GM12878 (cell line): ENCODE data around the gene NUP93. TPM values are rescaled to one million over a fixed set of nuclear protein-coding genes. Genes with fewer than 3 reads are reported as not detected.
"Not testable (repeated sequence)": the region's sequence is repeated elsewhere in the genome, so short reads cannot be mapped to it uniquely, and the experiment has no call there.

Experiments
- ATAC-seq: fragments of 200-7000 bp; cut with Tn5 transposase; 3 replicates; pipeline ENCODE4 v1.9.1; 2020; ENCODE audit warnings: mild to moderate bottlenecking, moderate library complexity
- BruUV-seq: library from RNA; stranded (reverse); fragments of 400-500 nt; replicated peaks from 2 replicates; lab custom pipeline; 2021; lab: Mats Ljungman, UMichigan
- CTCF ChIA-PET: fragments of 300-600 bp; sonication (Branson Sonifier 250); formaldehyde crosslinking; extraction: SDS; loops from one replicate; lab custom pipeline; 2021; ENCODE audit warnings: inconsistent platforms; lab: Yijun Ruan, JAX
- POLR2A ChIA-PET: fragments of 350-600 bp; formaldehyde crosslinking; extraction: SDS; loops from one replicate; lab custom pipeline; 2021; ENCODE audit warnings: inconsistent platforms; lab: Charles Lee
- RAD21 ChIA-PET: fragments of 300-600 bp; sonication (Branson Sonifier 250); formaldehyde crosslinking; loops from one replicate; lab custom pipeline; 2023; ENCODE audit warnings: antibody characterized with exemption; ENCODE audit not compliant: unreplicated experiment; lab: Charles Lee
- SMC1A ChIA-PET: fragments of 300-600 bp; sonication (Branson Sonifier 250); formaldehyde crosslinking; loops from one replicate; lab custom pipeline; 2023; ENCODE audit not compliant: unreplicated experiment, uncharacterized antibody; lab: Charles Lee
- DNase-seq: peaks from one replicate; pipeline ENCODE4 v3.0.0-alpha.2; 2011; ENCODE audit warnings: low read depth, low spot score
- FAIRE-seq: peaks from 3 replicates; lab custom pipeline; 2011; peaks lifted over from hg19 to GRCh38; lab: Jason Lieb, UNC
- H2AFZ ChIP-seq: 2 replicates; pipeline ENCODE4 v1.6.0; 2011; ENCODE audit warnings: low read depth, low read length, control low read depth; ENCODE audit not compliant: control insufficient read depth
- H3K27ac ChIP-seq: 2 replicates; pipeline ENCODE4 v1.5.1; 2011; ENCODE audit warnings: control low read depth; ENCODE audit not compliant: control insufficient read depth, insufficient read depth
- H3K27me3 ChIP-seq, 2 experiments: replicated peaks in 1 of 2; 2 replicates each; pipeline versions ENCODE4 v1.6.0 to v1.6.1; 2011; ENCODE audit warnings: low read length in 1 of 2; ENCODE audit not compliant: control insufficient read depth in 2 of 2, insufficient read depth in 2 of 2
- H3K36me3 ChIP-seq, 2 experiments: 2 replicates each; pipeline ENCODE4 v1.5.1; 2011; ENCODE audit warnings: low read length in 1 of 2; ENCODE audit not compliant: control insufficient read depth in 2 of 2, insufficient read depth in 2 of 2
- H3K4me1 ChIP-seq: 2 replicates; pipeline ENCODE4 v1.6.1; 2011; ENCODE audit warnings: mild to moderate bottlenecking, low read length, moderate library complexity, mixed read lengths; ENCODE audit not compliant: control insufficient read depth, insufficient read depth
- H3K4me2 ChIP-seq: 2 replicates; pipeline ENCODE4 v1.6.0; 2011; ENCODE audit warnings: control low read depth; ENCODE audit not compliant: control insufficient read depth, insufficient read depth
- H3K4me3 ChIP-seq: fragments of 200-600 bp; sonication (generic); 2 replicates; pipeline ENCODE4 v1.5.1; 2016
- H3K79me2 ChIP-seq: 2 replicates; pipeline ENCODE4 v1.6.0; 2011; ENCODE audit warnings: low read length; ENCODE audit not compliant: control insufficient read depth, insufficient read depth
- H3K9ac ChIP-seq: 2 replicates; pipeline ENCODE4 v1.8.0; 2011; ENCODE audit warnings: low read length, control low read depth, mixed read lengths; ENCODE audit not compliant: control insufficient read depth, insufficient read depth
- H3K9me3 ChIP-seq: replicated peaks from 3 replicates; pipeline ENCODE4 v1.5.1; 2011; ENCODE audit warnings: mild to moderate bottlenecking, low read length; ENCODE audit not compliant: control insufficient read depth, insufficient read depth
- H4K20me1 ChIP-seq: 2 replicates; pipeline ENCODE4 v1.6.0; 2011; ENCODE audit not compliant: control insufficient read depth, insufficient read depth
- BACH1 ChIP-seq: fragments of 450-650 bp; IDR thresholded peaks from 2 replicates; pipeline ENCODE4 v1.6.1; 2017; ENCODE audit warnings: mild to moderate bottlenecking, borderline replicate concordance
- DPF2 ChIP-seq: fragments of 450-650 bp; IDR thresholded peaks from 2 replicates; pipeline ENCODE4 v1.6.1; 2017; ENCODE audit warnings: mild to moderate bottlenecking
- FOS ChIP-seq: IDR thresholded peaks from 3 replicates; pipeline ENCODE4 v1.6.1; 2011; ENCODE audit warnings: borderline replicate concordance; ENCODE audit not compliant: insufficient read length; ENCODE audit errors: extremely low read depth
- FOXK2 ChIP-seq: fragments of 450-650 bp; IDR thresholded peaks from 2 replicates; pipeline ENCODE4 v1.6.1; 2017; ENCODE audit warnings: mild to moderate bottlenecking, moderate library complexity
- MYB ChIP-seq: fragments of 150-350 bp; IDR thresholded peaks from 2 replicates; pipeline ENCODE4 v1.6.1; 2014; ENCODE audit warnings: mild to moderate bottlenecking, low read depth, low read length, borderline replicate concordance
- NFYA ChIP-seq: IDR thresholded peaks from 2 replicates; pipeline ENCODE4 v1.6.1; 2011; ENCODE audit warnings: low read depth, mild to moderate bottlenecking, low read length, improper control_type of control experiment, borderline replicate concordance
- PAX8 ChIP-seq: fragments of 450-650 bp; IDR thresholded peaks from 2 replicates; pipeline ENCODE4 v1.6.1; 2017; ENCODE audit warnings: mild to moderate bottlenecking, moderate library complexity
- POU2F2 ChIP-seq: IDR thresholded peaks from 3 replicates; pipeline ENCODE4 v1.6.1; 2011; ENCODE audit warnings: low read depth, mild to moderate bottlenecking, low read length, borderline replicate concordance
- RELA ChIP-seq: fragments of 450-650 bp; IDR thresholded peaks from 2 replicates; pipeline ENCODE4 v1.8.0; 2014; ENCODE audit warnings: borderline replicate concordance; ENCODE audit not compliant: partially characterized antibody
- SMARCA5 ChIP-seq: fragments of 450-650 bp; IDR thresholded peaks from 2 replicates; pipeline ENCODE4 v1.6.1; 2017; ENCODE audit warnings: mild to moderate bottlenecking
- TAF1 ChIP-seq: IDR thresholded peaks from 2 replicates; pipeline ENCODE4 v1.6.1; 2011; ENCODE audit warnings: mild to moderate bottlenecking, low read depth, low read length, borderline replicate concordance
- TARDBP ChIP-seq: IDR thresholded peaks from 2 replicates; pipeline ENCODE4 v1.6.1; 2016; ENCODE audit warnings: borderline replicate concordance
- ZBED1 ChIP-seq: IDR thresholded peaks from 2 replicates; pipeline ENCODE4 v1.6.1; 2016; ENCODE audit warnings: borderline replicate concordance
- WGBS: methylation state at CpG from one replicate; pipeline ENCODE4 v1.1.6; 2016; ENCODE audit warnings: low lambda C conversion rate; ENCODE audit not compliant: insufficient replicate concordance, insufficient coverage; ENCODE audit errors: missing lambda C conversion rate; 5-methylcytosine and 5-hydroxymethylcytosine counted together
- in situ Hi-C: fragments of 300-500 bp; cut with MboI; formaldehyde crosslinking; loops from 9 replicates; pipeline ENCODE4 v1.14.3; 2018; ENCODE audit warnings: mixed read lengths
- intact Hi-C: fragments of 100-400 bp; cut with micrococcal nuclease; formaldehyde crosslinking; loops from one replicate; pipeline ENCODE4 v1.14.2; 2022; ENCODE audit not compliant: unreplicated experiment
- polyA plus RNA-seq, 11 experiments: library from polyadenylated mRNA; depleted of rRNA in 4 of 11; unstranded in 6 of 11; stranded (reverse) in 5 of 11; fragments of >200 nt; fragmentation: Nextera tagmentation in 4 of 11; fragmentation: Illumina TruSeq in 1 of 11; extraction: Ambion mirVana in 4 of 11; extraction: Trizol in 1 of 11; gene quantifications; 1 replicate in 1 of 11; 2 replicates in 10 of 11; pipeline versions ENCODE4 v1.2.1 to v1.2.3, GENCODE V29; 2011 to 2016; ENCODE audit warnings: inconsistent platforms in 2 of 11, missing spikeins in 2 of 11, low read depth in 1 of 11
- total RNA-seq, 4 experiments: library from RNA; depleted of rRNA in 3 of 4; stranded (reverse); fragments of >200 nt in 3 of 4; fragmentation: Illumina TruSeq in 1 of 4; extraction: Trizol in 1 of 4; gene quantifications; 2 replicates each; pipeline versions ENCODE4 v1.2.1 to v1.2.3, GENCODE V29; 2013 to 2021
- TF ChIP-seq, protein P1 (sequence below): fragments of 450-650 bp; IDR thresholded peaks from 2 replicates; pipeline ENCODE4 v1.6.1; 2017; ENCODE audit warnings: borderline replicate concordance
- TF ChIP-seq, protein P2 (sequence below): fragments of 450-650 bp; IDR thresholded peaks from 2 replicates; pipeline ENCODE4 v1.6.1; 2018; ENCODE audit warnings: borderline replicate concordance, mild to moderate bottlenecking; ENCODE audit not compliant: partially characterized antibody

The NUP93 gene
- total and polyA plus RNA-seq, 10 of the 15 experiments (the other 5 are each of a cell fraction or from before 2014, with no cell fraction given): 82.2 to 175 (median 101) TPM

DNA sequence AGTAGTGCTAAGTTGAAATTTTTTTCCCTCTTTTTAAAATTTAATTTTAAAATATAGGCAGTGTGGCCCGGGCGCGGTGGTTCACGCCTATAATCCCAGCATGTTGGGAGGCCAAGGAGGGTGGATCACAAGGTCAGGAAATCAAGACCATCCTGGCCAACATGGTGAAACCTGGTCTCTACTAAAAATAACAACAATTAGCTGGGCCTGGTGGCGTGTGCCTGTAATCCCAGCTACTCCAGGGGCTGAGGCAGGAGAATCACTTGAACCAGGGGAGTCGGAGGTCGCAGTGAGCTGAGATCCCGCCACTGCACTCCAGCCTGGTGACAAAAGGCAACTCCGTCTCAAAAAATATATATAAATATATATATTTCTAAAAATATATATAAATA lies 77.7 kb downstream of the NUP93 start:
- ATAC-seq, H3K9ac ChIP-seq, H4K20me1 ChIP-seq, H3K79me2 ChIP-seq, H3K4me2 ChIP-seq, FAIRE-seq, H2AFZ ChIP-seq, CTCF ChIA-PET, H3K36me3 ChIP-seq, H3K9me3 ChIP-seq, BruUV-seq, H3K4me3 ChIP-seq, H3K27me3 ChIP-seq, SMC1A ChIA-PET, DNase-seq, RAD21 ChIA-PET, POLR2A ChIA-PET, intact Hi-C loops, H3K4me1 ChIP-seq, in situ Hi-C loops, H3K27ac ChIP-seq: not testable (repeated sequence)
- over 99% methylated on average over 9 of the region's 9 CpGs for WGBS

DNA sequence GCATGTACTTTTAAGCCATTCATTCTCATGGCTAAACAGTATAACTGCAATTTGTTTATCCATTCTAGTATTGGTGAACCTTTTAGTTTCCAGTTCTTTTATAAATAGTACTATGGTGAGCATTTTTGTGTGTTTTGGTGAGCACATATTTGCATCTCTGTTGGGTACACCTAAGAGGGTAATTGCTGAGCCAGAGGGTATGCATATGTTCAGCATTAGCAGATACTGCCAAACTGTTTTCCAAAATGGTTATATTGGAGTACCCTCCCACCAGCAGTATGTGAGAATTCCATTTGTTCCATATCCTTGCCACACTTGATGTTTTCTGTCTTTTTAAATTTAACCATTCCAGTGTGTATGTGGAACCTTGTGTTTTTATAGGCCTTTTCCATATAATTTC lies 81.0 kb downstream of the NUP93 start:
- Histone ChIP-seq H3K36me3 (peaks cover 3 to 4% of the 10 kb centered on the region in 2 experiments), H4K20me1 (no peaks in the 10 kb centered on the region), H3K4me1 (no peaks in the 10 kb centered on the region), H3K79me2 (no peaks in the 10 kb centered on the region), H3K9ac (no peak overlapping the region), H3K4me3 (no peak overlapping the region), H2AFZ (no peak overlapping the region), H3K27me3 (no peaks in the 10 kb centered on the region), H3K9me3 (no peaks in the 10 kb centered on the region), H3K4me2 (no peak overlapping the region), H3K27ac (no peak overlapping the region)
- TF ChIP-seq ZBED1: no peak
- no peak for TF ChIP-seq NFYA
- TF ChIP-seq TAF1: no peak
- TF ChIP-seq, protein P1, sequence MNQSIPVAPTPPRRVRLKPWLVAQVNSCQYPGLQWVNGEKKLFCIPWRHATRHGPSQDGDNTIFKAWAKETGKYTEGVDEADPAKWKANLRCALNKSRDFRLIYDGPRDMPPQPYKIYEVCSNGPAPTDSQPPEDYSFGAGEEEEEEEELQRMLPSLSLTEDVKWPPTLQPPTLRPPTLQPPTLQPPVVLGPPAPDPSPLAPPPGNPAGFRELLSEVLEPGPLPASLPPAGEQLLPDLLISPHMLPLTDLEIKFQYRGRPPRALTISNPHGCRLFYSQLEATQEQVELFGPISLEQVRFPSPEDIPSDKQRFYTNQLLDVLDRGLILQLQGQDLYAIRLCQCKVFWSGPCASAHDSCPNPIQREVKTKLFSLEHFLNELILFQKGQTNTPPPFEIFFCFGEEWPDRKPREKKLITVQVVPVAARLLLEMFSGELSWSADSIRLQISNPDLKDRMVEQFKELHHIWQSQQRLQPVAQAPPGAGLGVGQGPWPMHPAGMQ: no peak
- TF ChIP-seq SMARCA5: no peak
- TF ChIP-seq TARDBP: no peak
- TF ChIP-seq PAX8: no peak
- TF ChIP-seq POU2F2: no peak
- TF ChIP-seq MYB: no peak
- TF ChIP-seq FOS: no peak
- TF ChIP-seq BACH1: no peak
- TF ChIP-seq FOXK2: no peak
- no peak for TF ChIP-seq DPF2
- no peak for TF ChIP-seq RELA
- TF ChIP-seq, protein P2, sequence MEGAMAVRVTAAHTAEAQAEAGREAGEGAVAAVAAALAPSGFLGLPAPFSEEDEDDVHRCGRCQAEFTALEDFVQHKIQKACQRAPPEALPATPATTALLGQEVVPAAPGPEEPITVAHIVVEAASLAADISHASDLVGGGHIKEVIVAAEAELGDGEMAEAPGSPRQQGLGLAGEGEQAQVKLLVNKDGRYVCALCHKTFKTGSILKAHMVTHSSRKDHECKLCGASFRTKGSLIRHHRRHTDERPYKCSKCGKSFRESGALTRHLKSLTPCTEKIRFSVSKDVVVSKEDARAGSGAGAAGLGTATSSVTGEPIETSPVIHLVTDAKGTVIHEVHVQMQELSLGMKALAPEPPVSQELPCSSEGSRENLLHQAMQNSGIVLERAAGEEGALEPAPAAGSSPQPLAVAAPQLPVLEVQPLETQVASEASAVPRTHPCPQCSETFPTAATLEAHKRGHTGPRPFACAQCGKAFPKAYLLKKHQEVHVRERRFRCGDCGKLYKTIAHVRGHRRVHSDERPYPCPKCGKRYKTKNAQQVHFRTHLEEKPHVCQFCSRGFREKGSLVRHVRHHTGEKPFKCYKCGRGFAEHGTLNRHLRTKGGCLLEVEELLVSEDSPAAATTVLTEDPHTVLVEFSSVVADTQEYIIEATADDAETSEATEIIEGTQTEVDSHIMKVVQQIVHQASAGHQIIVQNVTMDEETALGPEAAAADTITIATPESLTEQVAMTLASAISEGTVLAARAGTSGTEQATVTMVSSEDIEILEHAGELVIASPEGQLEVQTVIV: no peak
- DNase-seq (no peak), ATAC-seq (no peak), FAIRE-seq (no peak)
- in situ Hi-C loops (no loop called here), intact Hi-C loops (no loop called here)
- ChIA-PET RAD21 (no interaction called here), POLR2A (no interaction called here), CTCF (no interaction called here), SMC1A (no interaction called here)
- BruUV-seq: no TSS peak
